GM19025 (cell line): Measurements from ENCODE around the gene CAPNS1.
"Not testable (repeated sequence)": the region's sequence is repeated elsewhere in the genome, so short reads cannot be mapped to it uniquely, and the experiment has no call there.

ENCODE experiments used
- ATAC-seq: cut with Tn5 transposase; IDR thresholded peaks from one replicate; pipeline ENCODE4 v1.9.1; 2021; ENCODE audit warnings: mild to moderate bottlenecking, low read depth, moderate library complexity; ENCODE audit not compliant: unreplicated experiment

CAPNS1 gene

GRCh38 chr19:36113894-36114720 lies 25.8 kb upstream of the CAPNS1 start:
- ATAC-seq = no peak

- ATAC-seq = peak; percentile 81
Observed at GRCh38 chr19:36114721-36115452, 25.0 kb upstream of the CAPNS1 start, which contains the start of gene POLR2I. Gene POLR2I (minus strand): TSS chr19:36114875. CDS start chr19:36114856, 19 bp downstream.

GRCh38 chr19:36115453-36116343 lies 24.2 kb upstream of the CAPNS1 start, which contains the start of gene TBCB:
Gene TBCB (plus strand): TSS chr19:36115468. CDS start chr19:36115561, 93 bp downstream.
- ATAC-seq = peak; percentile 28

- ATAC-seq = no peak
Observed at GRCh38 chr19:36116344-36116637, 23.6 kb upstream of the CAPNS1 start.

GRCh38 chr19:36120092-36120983 lies 19.5 kb upstream of the CAPNS1 start:
- ATAC-seq = no peak

GRCh38 chr19:36120984-36121358 lies 18.9 kb upstream of the CAPNS1 start:
- no peak for ATAC-seq

- ATAC-seq = no peak
Observed at GRCh38 chr19:36121486-36122124, 18.3 kb upstream of the CAPNS1 start.

GRCh38 chr19:36125557-36125956 lies 14.3 kb upstream of the CAPNS1 start:
- ATAC-seq = no peak

GRCh38 chr19:36128392-36128736 lies 11.5 kb upstream of the CAPNS1 start:
- ATAC-seq = no peak

GRCh38 chr19:36131221-36131620 lies 8.6 kb upstream of the CAPNS1 start:
- not testable (repeated sequence) for ATAC-seq

GRCh38 chr19:36134867-36135266 lies 5.0 kb upstream of the CAPNS1 start:
- not testable (repeated sequence) for ATAC-seq

- no peak for ATAC-seq
Observed at GRCh38 chr19:36136964-36137686, 2.7 kb upstream of the CAPNS1 start.

GRCh38 chr19:36139120-36139472 lies 770 bp upstream of the CAPNS1 start:
- no peak for ATAC-seq

- ATAC-seq = no peak
Observed at GRCh38 chr19:36140304-36141038, 605 bp downstream of the CAPNS1 start.

GRCh38 chr19:36141039-36141927 lies 1.4 kb downstream of the CAPNS1 start:
- peak; percentile 37 for ATAC-seq

GRCh38 chr19:36142046-36142445 lies 2.2 kb downstream of the CAPNS1 start:
- no peak for ATAC-seq

GRCh38 chr19:36142496-36142895 lies 2.6 kb downstream of the CAPNS1 start:
- no peak for ATAC-seq
